HepG2 (cell line): ENCODE results near the gene CD68. TPM values are rescaled to one million over a fixed set of nuclear protein-coding genes. Genes with fewer than 3 reads are reported as not detected.

ENCODE experiments used
- MED13 ChIP-seq: sonication (generic); formaldehyde crosslinking; IDR thresholded peaks from 2 replicates; pipeline ENCODE4 v1.5.0; 2020; ENCODE audit warnings: missing genetic modification reagents
- NFKBIZ ChIP-seq: IDR thresholded peaks from 2 replicates; pipeline ENCODE4 v1.6.1; 2018; ENCODE audit warnings: missing genetic modification reagents, missing compliant biosample characterization
- PRDM15 ChIP-seq: sonication (generic); formaldehyde crosslinking; IDR thresholded peaks from 2 replicates; pipeline ENCODE4 v1.4.0; 2020; ENCODE audit warnings: missing genetic modification reagents
- SP4 ChIP-seq: sonication (generic); formaldehyde crosslinking; IDR thresholded peaks from 2 replicates; pipeline ENCODE4 v1.8.1; 2023; ENCODE audit warnings: mild to moderate bottlenecking, missing genetic modification reagents
- TRIM24 ChIP-seq: sonication (generic); formaldehyde crosslinking; IDR thresholded peaks from 2 replicates; pipeline ENCODE4 v1.8.0; 2022; ENCODE audit warnings: mild to moderate bottlenecking, missing genetic modification reagents
- U2AF2 ChIP-seq: fragments of 200-400 bp; formaldehyde crosslinking; IDR thresholded peaks from 2 replicates; pipeline ENCODE4 v1.6.1; 2017; ENCODE audit warnings: low read depth, mild to moderate bottlenecking, low read length
- ZBTB20 ChIP-seq: sonication (generic); formaldehyde crosslinking; IDR thresholded peaks from 2 replicates; pipeline ENCODE4 v1.8.1; 2023; ENCODE audit warnings: missing genetic modification reagents, low read depth, mild to moderate bottlenecking, borderline replicate concordance
- ZNF205 ChIP-seq: IDR thresholded peaks from 2 replicates; pipeline ENCODE4 v1.6.1; 2018; ENCODE audit warnings: missing biosample characterization, missing genetic modification reagents
- ZNF251 ChIP-seq: sonication (generic); formaldehyde crosslinking; IDR thresholded peaks from 2 replicates; pipeline ENCODE4 v1.9.0; 2021; ENCODE audit warnings: mild to moderate bottlenecking, missing genetic modification reagents
- ZNF562 ChIP-seq: sonication (generic); formaldehyde crosslinking; IDR thresholded peaks from 2 replicates; pipeline ENCODE4 v1.8.0; 2022; ENCODE audit warnings: missing genetic modification reagents, borderline replicate concordance
- ZNF678 ChIP-seq: sonication (generic); formaldehyde crosslinking; IDR thresholded peaks from 2 replicates; pipeline ENCODE4 v1.4.0; 2020; ENCODE audit warnings: mild to moderate bottlenecking, missing genetic modification reagents
- ZNF761 ChIP-seq: sonication (generic); formaldehyde crosslinking; conservative IDR thresholded peaks from 2 replicates; pipeline ENCODE4 v1.4.0; 2020; ENCODE audit warnings: mild to moderate bottlenecking, missing genetic modification reagents
- ZNF878 ChIP-seq: sonication (generic); formaldehyde crosslinking; IDR thresholded peaks from 2 replicates; pipeline ENCODE4 v1.8.1; 2023; ENCODE audit warnings: mild to moderate bottlenecking, missing genetic modification reagents, moderate library complexity
- polyA plus RNA-seq, 8 experiments: library from polyadenylated mRNA; depleted of rRNA in 3 of 8; stranded (reverse) in 7 of 8; unstranded in 1 of 8; fragments of >200 nt; fragmentation: Illumina TruSeq in 4 of 8; extraction: Trizol in 4 of 8; gene quantifications; 2 replicates each; pipeline versions ENCODE4 v1.2.1 to v1.2.3, GENCODE V29; 2011 to 2016; ENCODE audit warnings: low read depth in 4 of 8, missing spikeins in 1 of 8, mixed read lengths in 1 of 8; ENCODE audit not compliant: insufficient read depth in 1 of 8
- total RNA-seq, 5 experiments: library from RNA; depleted of rRNA; stranded (reverse); fragments of >200 nt; fragmentation: Illumina TruSeq; extraction: Trizol; gene quantifications; 2 replicates each; pipeline ENCODE4 v1.2.3, GENCODE V29; 2016; ENCODE audit warnings: low read depth in 1 of 5
- TF ChIP-seq, protein P1 (sequence below): sonication (generic); formaldehyde crosslinking; IDR thresholded peaks from 2 replicates; pipeline ENCODE4 v1.8.0; 2022; ENCODE audit warnings: mild to moderate bottlenecking, missing genetic modification reagents
- TF ChIP-seq, protein P2 (sequence below): sonication (generic); formaldehyde crosslinking; IDR thresholded peaks from 2 replicates; pipeline ENCODE4 v1.9.0; 2021; ENCODE audit warnings: mild to moderate bottlenecking, missing genetic modification reagents
- TF ChIP-seq, protein P3 (sequence below): sonication (generic); formaldehyde crosslinking; IDR thresholded peaks from 2 replicates; pipeline ENCODE4; 2020; ENCODE audit warnings: missing genetic modification reagents, mild to moderate bottlenecking, borderline replicate concordance

The CD68 gene
- total and polyA plus RNA-seq, 2 of the 13 experiments (the other 11 are each of a cell fraction or from before 2014, with no cell fraction given), result 10.3 to 104 TPM

DNA sequence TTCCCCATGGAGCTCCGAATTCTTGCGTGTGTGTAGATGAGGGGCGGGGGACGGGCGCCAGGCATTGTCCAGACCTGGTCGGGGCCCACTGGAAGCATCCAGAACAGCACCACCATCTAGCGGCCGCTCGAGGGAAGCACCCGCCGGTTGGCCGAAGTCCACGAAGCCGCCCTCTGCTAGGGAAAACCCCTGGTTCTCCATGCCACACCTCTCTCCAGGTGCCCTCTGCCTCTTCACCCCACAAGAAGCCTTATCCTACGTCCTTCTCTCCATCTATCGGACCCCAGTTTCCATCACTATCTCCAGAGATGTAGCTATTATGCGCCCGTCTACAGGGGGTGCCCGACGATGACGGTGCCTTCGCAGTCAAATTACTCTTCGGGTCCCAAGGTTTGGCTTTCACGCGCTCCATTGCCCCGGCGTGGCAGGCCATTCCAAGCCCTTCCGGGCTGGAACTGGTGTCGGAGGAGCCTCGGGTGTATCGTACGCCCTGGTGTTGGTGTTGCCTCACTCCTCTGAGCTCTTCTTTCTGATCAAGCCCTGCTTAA, 18.3 kb upstream of the CD68 start (continued):
- TF ChIP-seq PRDM15 (no peak), TRIM24 (CRISPR knock-in tag) (no peak), U2AF2 (no peak), ZNF562 (CRISPR knock-in tag) (no peak), ZBTB20 (CRISPR knock-in tag) (no peak), ZNF251 (no peak), MED13 (CRISPR knock-in tag) (no peak), NFKBIZ (CRISPR knock-in tag) (no peak; the same call in 1 of the 2 replicates), ZNF678 (CRISPR knock-in tag) (no peak), ZNF878 (CRISPR knock-in tag) (no peak), ZNF761 (CRISPR knock-in tag) (no peak), ZNF205 (CRISPR knock-in tag) (no peak), SP4 (CRISPR knock-in tag) (peak; percentile 36; the same call in 1 of the 2 replicates)
- TF ChIP-seq, protein P1, sequence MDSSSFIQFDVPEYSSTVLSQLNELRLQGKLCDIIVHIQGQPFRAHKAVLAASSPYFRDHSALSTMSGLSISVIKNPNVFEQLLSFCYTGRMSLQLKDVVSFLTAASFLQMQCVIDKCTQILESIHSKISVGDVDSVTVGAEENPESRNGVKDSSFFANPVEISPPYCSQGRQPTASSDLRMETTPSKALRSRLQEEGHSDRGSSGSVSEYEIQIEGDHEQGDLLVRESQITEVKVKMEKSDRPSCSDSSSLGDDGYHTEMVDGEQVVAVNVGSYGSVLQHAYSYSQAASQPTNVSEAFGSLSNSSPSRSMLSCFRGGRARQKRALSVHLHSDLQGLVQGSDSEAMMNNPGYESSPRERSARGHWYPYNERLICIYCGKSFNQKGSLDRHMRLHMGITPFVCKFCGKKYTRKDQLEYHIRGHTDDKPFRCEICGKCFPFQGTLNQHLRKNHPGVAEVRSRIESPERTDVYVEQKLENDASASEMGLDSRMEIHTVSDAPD (CRISPR knock-in tag), result 0 out of 2 replicates have a peak, but pooled peaks have one; percentile 50
- TF ChIP-seq, protein P2, sequence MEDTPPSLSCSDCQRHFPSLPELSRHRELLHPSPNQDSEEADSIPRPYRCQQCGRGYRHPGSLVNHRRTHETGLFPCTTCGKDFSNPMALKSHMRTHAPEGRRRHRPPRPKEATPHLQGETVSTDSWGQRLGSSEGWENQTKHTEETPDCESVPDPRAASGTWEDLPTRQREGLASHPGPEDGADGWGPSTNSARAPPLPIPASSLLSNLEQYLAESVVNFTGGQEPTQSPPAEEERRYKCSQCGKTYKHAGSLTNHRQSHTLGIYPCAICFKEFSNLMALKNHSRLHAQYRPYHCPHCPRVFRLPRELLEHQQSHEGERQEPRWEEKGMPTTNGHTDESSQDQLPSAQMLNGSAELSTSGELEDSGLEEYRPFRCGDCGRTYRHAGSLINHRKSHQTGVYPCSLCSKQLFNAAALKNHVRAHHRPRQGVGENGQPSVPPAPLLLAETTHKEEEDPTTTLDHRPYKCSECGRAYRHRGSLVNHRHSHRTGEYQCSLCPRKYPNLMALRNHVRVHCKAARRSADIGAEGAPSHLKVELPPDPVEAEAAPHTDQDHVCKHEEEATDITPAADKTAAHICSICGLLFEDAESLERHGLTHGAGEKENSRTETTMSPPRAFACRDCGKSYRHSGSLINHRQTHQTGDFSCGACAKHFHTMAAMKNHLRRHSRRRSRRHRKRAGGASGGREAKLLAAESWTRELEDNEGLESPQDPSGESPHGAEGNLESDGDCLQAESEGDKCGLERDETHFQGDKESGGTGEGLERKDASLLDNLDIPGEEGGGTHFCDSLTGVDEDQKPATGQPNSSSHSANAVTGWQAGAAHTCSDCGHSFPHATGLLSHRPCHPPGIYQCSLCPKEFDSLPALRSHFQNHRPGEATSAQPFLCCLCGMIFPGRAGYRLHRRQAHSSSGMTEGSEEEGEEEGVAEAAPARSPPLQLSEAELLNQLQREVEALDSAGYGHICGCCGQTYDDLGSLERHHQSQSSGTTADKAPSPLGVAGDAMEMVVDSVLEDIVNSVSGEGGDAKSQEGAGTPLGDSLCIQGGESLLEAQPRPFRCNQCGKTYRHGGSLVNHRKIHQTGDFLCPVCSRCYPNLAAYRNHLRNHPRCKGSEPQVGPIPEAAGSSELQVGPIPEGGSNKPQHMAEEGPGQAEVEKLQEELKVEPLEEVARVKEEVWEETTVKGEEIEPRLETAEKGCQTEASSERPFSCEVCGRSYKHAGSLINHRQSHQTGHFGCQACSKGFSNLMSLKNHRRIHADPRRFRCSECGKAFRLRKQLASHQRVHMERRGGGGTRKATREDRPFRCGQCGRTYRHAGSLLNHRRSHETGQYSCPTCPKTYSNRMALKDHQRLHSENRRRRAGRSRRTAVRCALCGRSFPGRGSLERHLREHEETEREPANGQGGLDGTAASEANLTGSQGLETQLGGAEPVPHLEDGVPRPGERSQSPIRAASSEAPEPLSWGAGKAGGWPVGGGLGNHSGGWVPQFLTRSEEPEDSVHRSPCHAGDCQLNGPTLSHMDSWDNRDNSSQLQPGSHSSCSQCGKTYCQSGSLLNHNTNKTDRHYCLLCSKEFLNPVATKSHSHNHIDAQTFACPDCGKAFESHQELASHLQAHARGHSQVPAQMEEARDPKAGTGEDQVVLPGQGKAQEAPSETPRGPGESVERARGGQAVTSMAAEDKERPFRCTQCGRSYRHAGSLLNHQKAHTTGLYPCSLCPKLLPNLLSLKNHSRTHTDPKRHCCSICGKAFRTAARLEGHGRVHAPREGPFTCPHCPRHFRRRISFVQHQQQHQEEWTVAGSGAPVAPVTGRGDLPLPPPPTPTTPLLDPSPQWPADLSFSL (CRISPR knock-in tag), result no peak
- TF ChIP-seq, protein P3, sequence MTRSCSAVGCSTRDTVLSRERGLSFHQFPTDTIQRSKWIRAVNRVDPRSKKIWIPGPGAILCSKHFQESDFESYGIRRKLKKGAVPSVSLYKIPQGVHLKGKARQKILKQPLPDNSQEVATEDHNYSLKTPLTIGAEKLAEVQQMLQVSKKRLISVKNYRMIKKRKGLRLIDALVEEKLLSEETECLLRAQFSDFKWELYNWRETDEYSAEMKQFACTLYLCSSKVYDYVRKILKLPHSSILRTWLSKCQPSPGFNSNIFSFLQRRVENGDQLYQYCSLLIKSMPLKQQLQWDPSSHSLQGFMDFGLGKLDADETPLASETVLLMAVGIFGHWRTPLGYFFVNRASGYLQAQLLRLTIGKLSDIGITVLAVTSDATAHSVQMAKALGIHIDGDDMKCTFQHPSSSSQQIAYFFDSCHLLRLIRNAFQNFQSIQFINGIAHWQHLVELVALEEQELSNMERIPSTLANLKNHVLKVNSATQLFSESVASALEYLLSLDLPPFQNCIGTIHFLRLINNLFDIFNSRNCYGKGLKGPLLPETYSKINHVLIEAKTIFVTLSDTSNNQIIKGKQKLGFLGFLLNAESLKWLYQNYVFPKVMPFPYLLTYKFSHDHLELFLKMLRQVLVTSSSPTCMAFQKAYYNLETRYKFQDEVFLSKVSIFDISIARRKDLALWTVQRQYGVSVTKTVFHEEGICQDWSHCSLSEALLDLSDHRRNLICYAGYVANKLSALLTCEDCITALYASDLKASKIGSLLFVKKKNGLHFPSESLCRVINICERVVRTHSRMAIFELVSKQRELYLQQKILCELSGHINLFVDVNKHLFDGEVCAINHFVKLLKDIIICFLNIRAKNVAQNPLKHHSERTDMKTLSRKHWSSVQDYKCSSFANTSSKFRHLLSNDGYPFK (CRISPR knock-in tag), result peak; percentile 96
